Femur (tissue), 1 donor: ENCODE measurements around the gene PERCC1.

Experiments used
- DNase-seq: peaks from one replicate; pipeline ENCODE4 v3.0.0-alpha.2; 2017

Gene PERCC1

DNA sequence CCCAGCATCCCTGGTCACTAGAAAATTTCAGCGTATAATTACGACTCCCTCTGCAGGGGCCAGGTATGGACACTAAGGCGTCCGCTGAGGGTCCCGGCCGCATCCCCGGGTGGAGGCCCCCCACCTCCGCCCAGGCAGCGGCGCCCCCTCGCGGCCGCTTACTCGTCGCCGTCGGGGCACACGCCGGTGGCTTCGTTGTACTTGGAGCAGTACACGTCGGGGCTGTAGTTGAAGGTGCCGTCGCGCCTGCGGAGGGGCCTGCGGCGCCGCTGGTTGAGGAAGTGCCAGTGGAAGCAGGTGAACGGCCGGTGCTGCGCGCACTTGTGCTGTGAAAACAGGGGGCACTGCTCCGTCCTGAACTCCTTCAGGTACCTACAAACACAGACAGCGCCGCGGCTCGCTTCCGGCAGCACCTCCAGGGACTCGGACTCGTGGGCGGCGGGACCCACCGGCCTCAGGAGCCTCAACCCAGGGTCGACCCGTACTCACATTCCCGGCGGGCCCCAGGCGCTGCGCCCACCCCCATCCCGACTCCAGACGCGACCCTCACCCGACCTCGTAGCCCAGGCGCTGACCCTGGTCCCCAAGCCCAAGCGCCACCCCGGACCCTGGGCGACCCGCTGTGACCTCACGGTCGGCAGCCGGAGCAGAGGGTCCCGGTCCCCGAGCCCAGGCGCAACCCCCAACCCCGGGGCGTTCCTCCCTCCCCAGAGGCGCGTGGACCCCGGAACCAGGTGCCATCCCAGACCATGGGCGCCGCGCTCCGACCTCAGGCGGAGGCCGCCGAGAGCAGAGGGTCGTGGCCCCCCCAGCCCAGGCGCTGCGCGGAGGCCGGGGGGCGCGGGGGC lies 17.0 kb upstream of the PERCC1 start:
- peak; percentile 70 for DNase-seq

DNA sequence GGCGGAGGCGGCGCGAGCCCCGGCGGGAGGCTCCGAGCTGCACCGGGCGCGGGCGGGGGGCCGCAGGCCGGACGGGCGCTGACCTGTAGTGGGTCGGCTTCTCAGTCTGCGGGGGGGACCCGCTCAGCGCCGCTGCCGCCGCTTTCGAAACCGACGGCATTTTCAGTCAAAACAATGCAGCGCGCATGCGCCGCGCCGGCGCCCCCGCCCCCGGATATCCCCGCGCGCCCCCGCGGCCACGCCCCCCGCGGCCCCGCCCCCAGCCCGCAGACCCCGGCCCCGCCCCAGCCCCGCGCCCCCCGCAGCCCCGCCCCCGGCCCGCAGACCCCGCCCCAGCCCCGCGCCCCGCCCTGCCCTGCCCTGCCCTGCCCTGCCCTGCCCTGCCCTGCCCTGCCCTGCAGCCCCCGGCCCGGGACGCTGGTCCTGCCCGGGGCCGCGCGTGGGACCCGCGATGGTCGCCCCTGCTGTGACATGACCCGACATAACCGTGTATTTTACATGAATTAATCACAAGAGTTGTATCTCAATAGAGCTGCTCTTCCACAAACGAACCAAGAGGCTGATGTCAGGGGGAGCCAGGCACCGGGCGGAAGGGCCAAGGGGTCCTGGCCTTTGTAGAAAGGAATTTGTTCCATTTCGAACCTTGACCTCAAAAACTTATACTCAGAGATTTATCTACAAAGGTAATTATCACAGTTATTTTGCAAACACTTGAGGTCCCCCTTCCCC lies 16.2 kb upstream of the PERCC1 start, which contains the start of gene UNKL:
TSS of gene UNKL (minus strand) at position 173 of the 729 bp plus-strand sequence. CDS start at position 160, 13 bp downstream.
- DNase-seq = peak; percentile 86

DNA sequence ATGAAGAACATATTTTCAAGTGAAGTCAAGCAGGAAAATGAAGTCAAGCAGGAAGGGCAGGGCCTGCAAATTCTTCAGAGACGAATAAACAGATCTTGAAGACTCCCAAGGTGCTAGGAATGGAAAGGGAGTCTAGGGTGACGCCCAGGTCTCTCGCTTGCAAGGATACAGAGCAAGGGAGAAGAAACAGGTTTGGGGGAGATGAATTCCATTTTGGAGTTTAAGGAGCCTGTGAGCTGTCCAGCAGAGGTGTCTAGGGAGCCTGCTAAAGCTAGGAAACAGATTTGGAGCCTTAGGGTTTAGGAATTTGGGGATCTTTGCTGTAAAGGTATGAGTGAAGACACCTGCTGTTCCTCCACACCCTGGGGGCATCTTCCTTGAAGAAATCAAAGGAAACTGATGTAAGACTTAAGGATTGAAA lies 14.3 kb upstream of the PERCC1 start:
- no peak for DNase-seq

- DNase-seq = no peak
These were observed 10.8 kb upstream of the PERCC1 start for GRCh38 chr16:1420111-1420539.

DNA sequence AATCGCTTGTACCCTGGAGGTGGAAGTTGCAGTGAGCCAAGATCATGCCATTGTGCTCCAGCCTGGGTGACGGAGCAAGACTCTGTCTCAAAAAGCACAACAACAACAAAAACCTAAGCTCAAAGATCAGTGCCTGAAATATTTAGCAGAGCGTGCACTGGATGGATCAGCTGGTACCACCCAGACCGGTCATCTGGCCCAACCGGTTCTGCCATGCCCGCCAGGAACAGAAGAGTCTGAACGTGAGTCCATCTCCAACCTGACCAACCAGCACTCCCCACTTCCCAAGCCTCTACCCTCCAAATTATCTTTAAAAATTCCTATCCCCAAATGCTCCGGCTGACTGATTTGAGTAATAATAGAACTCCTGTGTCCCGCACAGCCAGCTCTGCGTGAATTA lies 8.8 kb upstream of the PERCC1 start:
- no peak for DNase-seq

DNA sequence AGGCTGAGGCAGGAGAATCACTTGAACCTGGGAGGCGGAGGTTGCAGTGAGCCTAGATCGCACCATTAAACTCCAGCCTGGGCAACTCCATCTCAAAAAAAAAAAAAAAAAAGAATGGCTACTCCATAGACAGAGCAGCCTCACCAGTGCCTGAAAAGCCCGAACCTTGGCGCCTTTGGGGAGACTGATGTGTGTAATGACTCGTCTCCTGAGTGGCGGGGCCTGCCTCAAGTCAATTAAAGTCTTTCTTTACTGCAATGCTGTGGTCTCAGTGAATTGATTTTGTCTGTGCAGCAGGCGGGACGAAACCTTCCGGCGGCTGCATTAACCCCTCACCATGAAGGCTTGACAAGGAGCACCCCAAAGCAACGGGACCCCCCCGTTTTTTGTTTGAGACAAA lies 6.8 kb upstream of the PERCC1 start:
- no peak for DNase-seq

DNA sequence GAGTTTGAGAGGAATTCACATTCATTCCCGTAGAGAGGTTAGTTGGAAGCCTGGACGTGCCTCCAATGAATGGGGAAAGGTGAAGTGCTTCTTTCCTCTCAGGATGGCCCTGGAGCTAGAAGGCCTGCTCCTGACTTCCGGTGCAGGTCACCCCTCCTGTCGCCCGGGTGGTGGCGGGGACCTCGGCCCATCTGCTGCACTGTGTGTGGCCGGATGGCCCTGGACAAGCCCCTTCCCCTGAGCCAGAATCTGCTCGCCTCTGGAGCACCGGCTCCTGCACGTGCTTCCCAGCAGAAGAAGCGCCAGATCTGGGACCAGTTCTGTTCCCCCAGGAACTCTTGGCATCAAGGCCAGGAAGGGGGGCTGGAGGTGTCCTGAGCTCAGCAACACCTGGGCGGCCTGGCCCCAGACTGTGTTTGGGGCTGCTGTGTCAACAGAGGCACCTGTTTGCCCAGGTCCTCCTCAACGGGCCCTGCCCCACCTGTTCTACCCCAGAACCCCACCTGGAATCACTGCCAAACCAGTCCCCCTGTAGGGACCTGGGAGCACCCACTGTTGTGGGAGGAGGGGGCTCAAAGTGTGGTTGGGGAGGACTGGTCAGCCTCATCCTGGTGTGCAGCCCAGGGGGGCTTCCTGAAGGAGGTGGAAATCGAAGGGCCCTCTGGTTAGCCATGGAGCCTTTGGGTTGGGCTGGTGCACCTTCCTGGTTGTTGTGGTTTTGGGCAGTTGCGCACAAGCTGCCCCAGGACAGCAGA lies 5.1 kb upstream of the PERCC1 start:
- DNase-seq = no peak

- DNase-seq = no peak
These were observed 4.0 kb upstream of the PERCC1 start for GRCh38 chr16:1426734-1427471.

DNA sequence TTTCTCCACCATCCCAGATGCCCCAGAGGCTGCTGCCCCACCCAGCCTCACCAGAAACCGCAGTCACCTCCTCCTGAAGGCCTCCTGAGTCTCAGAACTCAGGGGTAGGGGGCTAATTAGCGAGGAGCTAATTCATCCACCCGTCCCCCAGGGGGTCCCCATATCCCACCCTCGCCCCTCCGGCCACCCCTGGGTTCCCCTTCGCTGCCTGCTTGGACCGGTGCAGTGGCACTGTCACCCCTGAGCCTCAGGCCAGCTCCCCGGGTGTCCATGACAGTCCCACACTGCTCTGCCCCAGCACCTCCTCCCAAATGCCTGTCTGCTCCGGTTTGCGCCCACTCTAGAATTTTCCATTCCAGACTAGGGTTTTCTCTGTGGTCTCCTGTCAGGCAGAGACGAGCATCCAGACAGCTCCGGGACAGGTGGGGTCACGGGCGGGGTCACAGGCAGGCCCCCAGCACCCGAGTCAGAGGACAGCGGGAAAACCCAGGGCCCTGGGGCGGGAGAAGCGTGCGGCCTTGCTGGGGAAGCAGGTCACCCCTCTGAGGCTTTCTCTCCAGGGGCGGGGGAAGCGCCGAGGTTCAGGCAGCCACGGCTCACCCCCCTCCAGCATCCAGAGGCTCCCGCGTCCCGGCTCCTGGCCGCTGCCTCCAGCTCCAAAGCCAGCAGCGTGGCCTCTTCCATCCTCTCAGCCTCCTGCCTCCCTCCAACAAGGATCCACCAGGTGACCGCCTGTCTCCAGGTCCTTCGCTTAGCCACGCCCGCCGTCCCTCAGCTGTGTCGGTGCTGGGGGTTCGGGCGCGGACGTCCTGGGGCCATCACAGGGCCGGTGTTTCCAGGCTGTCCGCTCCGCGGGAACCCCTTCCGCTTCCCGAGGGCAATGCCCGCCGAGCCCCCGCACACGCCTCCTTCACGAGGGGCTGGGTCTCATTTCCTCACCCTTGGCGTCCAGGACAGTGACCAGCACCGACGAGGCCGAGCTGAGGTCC lies 3.1 kb upstream of the PERCC1 start:
- DNase-seq = no peak

- DNase-seq = peak; percentile 64
These were observed 2.4 kb upstream of the PERCC1 start for GRCh38 chr16:1428511-1428910.

GRCh38 chr16:1429012-1429411 lies 1.9 kb upstream of the PERCC1 start:
- no peak for DNase-seq

DNA sequence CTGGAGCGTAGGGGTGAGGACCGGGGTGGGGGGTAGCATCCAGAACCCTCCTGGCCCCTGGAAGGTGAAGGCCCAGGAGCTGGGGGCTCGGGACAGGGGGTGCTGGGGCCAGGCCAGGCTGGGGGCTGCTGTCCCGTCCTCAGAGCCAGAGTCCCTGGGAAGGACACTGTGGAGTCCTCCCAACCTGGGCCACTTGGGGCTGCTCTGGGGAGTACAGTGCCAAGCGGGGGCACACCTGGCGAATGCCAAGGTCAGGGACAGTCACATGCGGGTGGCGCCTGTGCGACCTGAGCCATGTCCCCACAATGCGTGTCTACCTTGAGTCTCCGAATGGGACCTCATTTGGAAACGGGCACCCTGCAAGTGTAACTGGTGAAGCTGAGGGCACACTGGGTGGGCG lies 1.2 kb upstream of the PERCC1 start:
- DNase-seq = no peak

- DNase-seq = no peak
These were observed 592 bp upstream of the PERCC1 start for GRCh38 chr16:1430214-1430758.

DNA sequence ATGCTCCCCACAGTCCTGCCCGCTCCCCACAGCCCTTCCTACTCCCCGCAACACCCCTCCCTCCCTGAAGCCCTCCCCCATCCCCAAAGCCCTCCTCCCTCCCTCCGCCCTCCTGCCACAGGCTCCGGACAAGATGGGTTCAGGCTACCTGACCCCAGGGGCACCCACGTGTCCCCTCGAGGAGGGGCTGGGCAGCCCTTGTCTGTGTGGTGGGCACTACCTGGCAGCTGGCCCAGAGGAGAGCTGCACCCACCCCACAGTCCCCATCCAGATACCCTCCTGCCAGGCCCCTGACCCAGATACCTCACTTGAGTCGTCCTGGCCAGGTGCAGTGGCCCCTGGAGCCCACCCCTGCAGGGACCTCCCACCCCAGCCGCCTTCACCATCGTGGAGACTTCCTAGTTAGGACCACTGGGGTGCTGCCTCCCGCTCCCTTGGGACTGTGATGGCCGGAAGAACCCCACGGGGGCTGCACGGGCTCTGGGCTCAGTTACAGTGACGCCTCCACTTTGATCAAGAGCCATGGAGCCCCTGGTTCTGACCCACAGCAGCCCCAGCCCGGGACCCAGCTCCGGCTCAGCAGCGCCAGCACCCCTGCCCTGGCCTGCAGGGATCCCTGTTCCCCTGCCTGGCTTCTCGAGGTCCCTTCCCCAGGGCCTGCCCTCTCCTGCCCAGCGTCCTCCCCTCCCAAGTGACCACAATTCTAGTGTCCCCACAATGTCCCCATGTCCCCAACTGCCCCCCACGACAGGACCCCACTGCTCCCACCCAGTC lies 806 bp downstream of the PERCC1 start:
- no peak for DNase-seq

DNA sequence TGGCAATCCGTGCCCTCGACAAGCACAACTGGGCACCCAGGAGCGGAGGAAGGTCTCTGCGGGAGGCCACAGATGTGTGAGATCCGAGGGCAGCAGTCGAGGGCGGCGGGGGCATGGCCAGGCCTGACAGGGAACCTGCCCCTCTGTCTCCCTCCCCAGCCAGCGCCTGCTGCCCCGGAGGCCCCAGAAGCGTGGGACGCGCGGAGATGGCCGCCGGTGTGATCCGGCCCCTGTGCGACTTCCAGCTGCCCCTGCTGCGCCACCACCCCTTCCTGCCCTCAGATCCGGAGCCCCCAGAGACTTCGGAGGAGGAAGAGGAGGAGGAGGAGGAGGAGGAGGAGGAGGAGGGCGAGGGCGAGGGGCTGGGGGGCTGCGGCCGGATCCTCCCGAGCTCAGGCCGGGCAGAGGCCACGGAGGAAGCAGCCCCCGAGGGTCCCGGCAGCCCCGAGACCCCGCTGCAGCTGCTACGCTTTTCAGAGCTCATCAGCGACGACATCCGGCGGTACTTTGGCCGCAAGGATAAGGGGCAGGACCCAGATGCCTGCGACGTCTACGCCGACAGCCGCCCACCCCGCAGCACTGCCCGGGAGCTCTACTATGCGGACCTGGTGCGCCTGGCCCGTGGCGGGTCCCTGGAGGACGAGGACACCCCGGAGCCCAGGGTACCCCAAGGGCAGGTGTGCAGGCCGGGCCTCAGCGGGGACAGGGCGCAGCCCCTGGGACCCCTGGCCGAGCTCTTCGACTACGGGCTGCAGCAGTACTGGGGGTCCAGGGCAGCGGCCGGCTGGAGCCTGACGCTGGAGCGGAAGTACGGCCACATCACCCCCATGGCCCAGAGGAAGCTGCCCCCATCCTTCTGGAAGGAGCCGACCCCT lies 1.7 kb downstream of the PERCC1 start:
- no peak for DNase-seq

GRCh38 chr16:1433263-1433560 lies 2.3 kb downstream of the PERCC1 start:
- DNase-seq = no peak

- DNase-seq = no peak
These were observed 2.9 kb downstream of the PERCC1 start for GRCh38 chr16:1433756-1434155.

- no peak for DNase-seq
These were observed 4.0 kb downstream of the PERCC1 start for GRCh38 chr16:1434644-1435592.
